HUES6 (cell line): ENCODE results near the gene CBX5.

ENCODE experiments used
- H3K27ac ChIP-seq: 2 replicates; pipeline ENCODE4 v1.7.0; 2013; ENCODE audit warnings: low read depth, mild to moderate bottlenecking, low read length, inconsistent platforms
- H3K27me3 ChIP-seq: 2 replicates; pipeline ENCODE4 v1.6.1; 2013; ENCODE audit warnings: low read length; ENCODE audit not compliant: control insufficient read depth, insufficient read depth
- H3K36me3 ChIP-seq: 2 replicates; pipeline ENCODE4 v1.6.1; 2013; ENCODE audit warnings: low read length; ENCODE audit not compliant: control insufficient read depth, insufficient read depth
- H3K4me1 ChIP-seq: 2 replicates; pipeline ENCODE4 v1.6.1; 2013; ENCODE audit warnings: low read length; ENCODE audit not compliant: control insufficient read depth, insufficient read depth
- H3K4me3 ChIP-seq: 2 replicates; pipeline ENCODE4 v1.5.1; 2013; ENCODE audit warnings: low read depth, low read length
- H3K9ac ChIP-seq: one replicate; pipeline ENCODE4 v1.6.1; 2013; ENCODE audit warnings: mild to moderate bottlenecking, low read length
- H3K9me3 ChIP-seq: 2 replicates; pipeline ENCODE4 v1.6.1; 2013; ENCODE audit warnings: low read depth, low read length; ENCODE audit not compliant: control insufficient read depth, insufficient read depth

The CBX5 gene

GRCh38 chr12:54280468-54281260 is 742 bp upstream of the CBX5 start, which contains the start of gene HNRNPA1:
HNRNPA1 (plus strand) TSS chr12:54280726; CDS start chr12:54280808, 82 bp downstream.
- H3K9ac ChIP-seq: peak within 1 kb of the TSS; percentile 99
- peaks cover 16% of the 10 kb centered on the region for H3K4me1 ChIP-seq
- no peaks in the 10 kb centered on the region for H3K9me3 ChIP-seq
- H3K27me3 ChIP-seq: no peaks in the 10 kb centered on the region
- H3K36me3 ChIP-seq: peaks cover 60% of the 10 kb centered on the region
- peak within 1 kb of the TSS; percentile 92 for H3K4me3 ChIP-seq
- peak within 1 kb of the TSS; percentile 99 for H3K27ac ChIP-seq

- H3K36me3 ChIP-seq: peaks cover 49% of the 10 kb centered on the region
- peak overlapping the region; percentile 86 for H3K27ac ChIP-seq
- H3K4me3 ChIP-seq: peak overlapping the region; percentile 92
- H3K4me1 ChIP-seq: peaks cover 16% of the 10 kb centered on the region
- no peaks in the 10 kb centered on the region for H3K9me3 ChIP-seq
- peak overlapping the region; percentile 99 for H3K9ac ChIP-seq
- H3K27me3 ChIP-seq: no peaks in the 10 kb centered on the region
Observed at GRCh38 chr12:54279227-54279631, 693 bp downstream of the CBX5 start.

GRCh38 chr12:54277823-54278276 is 2.1 kb downstream of the CBX5 start:
- peak overlapping the region; percentile 86; the same call in 1 of the 2 replicates for H3K27ac ChIP-seq
- H3K36me3 ChIP-seq: peaks cover 48% of the 10 kb centered on the region
- peaks cover 11% of the 10 kb centered on the region for H3K4me1 ChIP-seq

GRCh38 chr12:54276368-54276767 is 3.6 kb downstream of the CBX5 start:
- Histone ChIP-seq H3K36me3 (peaks cover 44% of the 10 kb centered on the region), H3K4me1 (peaks cover 6% of the 10 kb centered on the region), H3K9me3 (no peaks in the 10 kb centered on the region), H3K9ac (no peak overlapping the region), H3K27me3 (no peaks in the 10 kb centered on the region), H3K4me3 (no peak overlapping the region), H3K27ac (no peak overlapping the region)

More at GRCh38 chr12:54277823-54278276, 2.1 kb downstream of the CBX5 start:
- Histone ChIP-seq H3K27me3 (no peaks in the 10 kb centered on the region), H3K9ac (peak overlapping the region; percentile 99), H3K9me3 (no peaks in the 10 kb centered on the region), H3K4me3 (peak overlapping the region; percentile 92)

- H3K9me3 ChIP-seq: no peaks in the 10 kb centered on the region
- H3K27me3 ChIP-seq: no peaks in the 10 kb centered on the region
- no peak overlapping the region for H3K9ac ChIP-seq
- H3K27ac ChIP-seq: no peak overlapping the region
- no peak overlapping the region for H3K4me3 ChIP-seq
- H3K36me3 ChIP-seq: peaks cover 32% of the 10 kb centered on the region
- H3K4me1 ChIP-seq: peaks cover 6% of the 10 kb centered on the region
Observed at GRCh38 chr12:54273981-54274380, 5.9 kb downstream of the CBX5 start.

- Histone ChIP-seq H3K9ac (no peak overlapping the region), H3K4me1 (no peaks in the 10 kb centered on the region), H3K27ac (no peak overlapping the region), H3K27me3 (no peaks in the 10 kb centered on the region), H3K4me3 (no peak overlapping the region), H3K36me3 (peaks cover 26% of the 10 kb centered on the region), H3K9me3 (no peaks in the 10 kb centered on the region)
Observed at GRCh38 chr12:54272214-54272613, 7.7 kb downstream of the CBX5 start.

- Histone ChIP-seq H3K27me3 (no peaks in the 10 kb centered on the region), H3K9ac (no peak overlapping the region), H3K4me3 (no peak overlapping the region), H3K36me3 (peaks cover 26% of the 10 kb centered on the region), H3K4me1 (peaks cover 2% of the 10 kb centered on the region; the same call in 1 of the 2 replicates), H3K9me3 (no peaks in the 10 kb centered on the region), H3K27ac (no peak overlapping the region)
Observed at GRCh38 chr12:54270345-54270744, 9.6 kb downstream of the CBX5 start.

- Histone ChIP-seq H3K9ac (no peak overlapping the region), H3K36me3 (peaks cover 2% of the 10 kb centered on the region; the same call in 1 of the 2 replicates), H3K27me3 (no peaks in the 10 kb centered on the region), H3K4me3 (no peak overlapping the region), H3K27ac (no peak overlapping the region), H3K9me3 (no peaks in the 10 kb centered on the region), H3K4me1 (peaks cover 20% of the 10 kb centered on the region)
Observed at GRCh38 chr12:54266852-54267251, 13.1 kb downstream of the CBX5 start.

GRCh38 chr12:54265364-54265812 is 14.5 kb downstream of the CBX5 start:
- H3K36me3 ChIP-seq: no peaks in the 10 kb centered on the region
- H3K27ac ChIP-seq: no peak overlapping the region
- no peaks in the 10 kb centered on the region for H3K9me3 ChIP-seq
- no peak overlapping the region for H3K9ac ChIP-seq
- no peak overlapping the region for H3K4me3 ChIP-seq
- peaks cover 32% of the 10 kb centered on the region for H3K4me1 ChIP-seq
- no peaks in the 10 kb centered on the region for H3K27me3 ChIP-seq

GRCh38 chr12:54262403-54262925 is 17.5 kb downstream of the CBX5 start:
- H3K9ac ChIP-seq: peak overlapping the region; percentile 36
- H3K27me3 ChIP-seq: no peaks in the 10 kb centered on the region
- peak overlapping the region; percentile 87 for H3K27ac ChIP-seq
- peaks cover 48% of the 10 kb centered on the region for H3K4me1 ChIP-seq
- no peak overlapping the region for H3K4me3 ChIP-seq
- H3K9me3 ChIP-seq: no peaks in the 10 kb centered on the region
- H3K36me3 ChIP-seq: peaks cover 2% of the 10 kb centered on the region

- H3K9me3 ChIP-seq: no peaks in the 10 kb centered on the region
- peaks cover 7% of the 10 kb centered on the region for H3K36me3 ChIP-seq
- peaks cover 53% of the 10 kb centered on the region for H3K4me1 ChIP-seq
- H3K9ac ChIP-seq: peak overlapping the region; percentile 7
- H3K27ac ChIP-seq: peak overlapping the region; percentile 87
- H3K27me3 ChIP-seq: no peaks in the 10 kb centered on the region
- no peak overlapping the region for H3K4me3 ChIP-seq
Observed at GRCh38 chr12:54261815-54262402, 18.0 kb downstream of the CBX5 start.
